ENCODE data around the gene CREBBP.

- no peak for TF ChIP-seq TAF1 (IDR thresholded peaks at IDR 0.05; ENCODE audit: low read depth, low read length)
- TF ChIP-seq POLR2A (IDR thresholded peaks at IDR 0.05; ENCODE audit: low read depth, low read length): no peak
- no peak for TF ChIP-seq POLR2AphosphoS5 (IDR thresholded peaks at IDR 0.05; ENCODE audit: low read depth, low read length)
- no peak for TF ChIP-seq SPI1 (IDR thresholded peaks at IDR 0.05; ENCODE audit: low read depth, low read length)
- no peak for TF ChIP-seq POU2F2 (IDR thresholded peaks at IDR 0.05; ENCODE audit: low read depth, low read length)
- no peak for TF ChIP-seq PAX5 (IDR thresholded peaks at IDR 0.05; ENCODE audit: insufficient read depth, low read length, severe bottlenecking)
Observed at GRCh38 chr16:3800019-3800418, 80.5 kb downstream of the CREBBP start.
